GM21619 (cell line): ENCODE data around the gene TACR2.

ENCODE experiments used
- ATAC-seq: cut with Tn5 transposase; IDR thresholded peaks from one replicate; pipeline ENCODE4 v1.9.1; 2021; ENCODE audit not compliant: unreplicated experiment

The TACR2 gene

DNA sequence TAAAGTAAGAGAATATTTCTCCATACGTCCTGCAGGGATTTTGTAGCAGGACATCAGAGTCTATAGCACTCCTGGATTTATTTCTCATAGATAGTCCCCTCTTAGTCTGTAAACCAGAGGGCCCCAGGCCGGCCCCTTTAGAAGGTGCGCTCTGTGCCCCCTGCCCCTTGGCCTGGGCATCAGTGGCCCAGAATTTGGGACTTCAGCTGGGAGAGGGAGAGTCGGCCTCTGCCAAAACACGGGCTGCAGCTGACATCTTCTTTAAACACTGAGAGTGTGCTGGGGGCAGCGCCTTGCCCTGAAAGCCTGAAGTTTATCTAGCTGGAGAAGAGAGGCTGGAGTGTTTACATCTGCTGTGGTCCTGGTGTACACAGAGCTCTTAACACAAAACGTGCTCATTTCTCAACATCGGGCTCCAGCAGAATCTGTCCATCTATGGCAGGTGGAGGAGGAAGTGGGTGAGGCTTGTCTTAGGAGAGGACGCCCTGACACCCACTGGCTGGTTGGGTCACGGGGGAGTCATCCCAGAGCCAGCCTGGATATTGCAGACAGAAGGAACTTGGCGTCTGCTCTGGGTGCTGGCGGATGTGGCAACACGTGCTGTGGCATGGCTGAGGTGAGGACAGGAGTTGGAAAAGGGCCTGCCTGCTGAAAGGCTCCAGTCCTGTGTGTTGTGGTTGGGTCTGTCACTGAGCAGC is 5.0 kb upstream of the TACR2 start:
- no peak for ATAC-seq

DNA sequence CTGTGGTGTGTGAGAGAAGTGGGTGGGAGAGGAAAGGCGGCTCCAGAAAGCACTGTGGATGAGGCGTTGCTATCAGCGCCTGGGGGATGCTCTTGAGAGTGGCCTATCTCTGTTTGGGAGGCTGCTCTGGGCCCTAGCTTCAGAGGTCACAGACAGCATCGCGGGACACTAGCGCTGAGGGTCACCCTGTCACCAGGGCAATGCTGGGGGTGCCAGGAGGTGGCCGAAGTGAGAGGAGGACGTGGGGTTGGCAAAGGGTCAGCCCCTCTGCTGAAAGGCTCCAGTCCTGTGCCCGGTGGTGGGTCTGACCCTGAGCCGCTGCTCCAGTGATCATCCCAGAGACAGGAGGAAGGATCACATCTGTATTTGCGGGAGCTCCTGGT is 3.0 kb upstream of the TACR2 start:
- no peak for ATAC-seq

GRCh38 chr10:69419096-69419743 is 2.5 kb upstream of the TACR2 start:
- no peak for ATAC-seq

- no peak for ATAC-seq
These were observed 1.5 kb upstream of the TACR2 start for GRCh38 chr10:69418052-69418752.

DNA sequence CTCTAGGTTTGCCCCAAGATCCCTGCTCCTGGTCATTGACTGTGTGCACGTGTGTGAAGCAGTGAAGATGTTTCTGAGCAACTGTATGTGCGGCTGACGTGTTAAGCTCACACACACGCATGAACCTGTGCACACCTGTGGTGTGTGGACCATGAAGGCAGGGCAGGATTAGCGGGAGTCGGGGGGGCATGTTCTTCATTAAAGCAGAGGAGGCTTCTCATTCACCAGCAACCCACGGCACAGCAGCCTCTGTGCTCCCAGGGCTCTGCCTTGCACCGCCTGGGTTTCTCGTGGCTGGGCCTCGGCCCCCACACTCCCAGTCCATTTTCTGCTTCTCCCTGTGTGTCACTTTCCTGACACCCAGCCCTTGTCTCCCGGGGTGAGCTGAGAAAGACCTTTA is 824 bp upstream of the TACR2 start:
- no peak for ATAC-seq

- ATAC-seq, result no peak
These were observed 767 bp downstream of the TACR2 start for GRCh38 chr10:69415951-69416350.

- ATAC-seq, result no peak
These were observed 1.7 kb downstream of the TACR2 start for GRCh38 chr10:69415049-69415448.

DNA sequence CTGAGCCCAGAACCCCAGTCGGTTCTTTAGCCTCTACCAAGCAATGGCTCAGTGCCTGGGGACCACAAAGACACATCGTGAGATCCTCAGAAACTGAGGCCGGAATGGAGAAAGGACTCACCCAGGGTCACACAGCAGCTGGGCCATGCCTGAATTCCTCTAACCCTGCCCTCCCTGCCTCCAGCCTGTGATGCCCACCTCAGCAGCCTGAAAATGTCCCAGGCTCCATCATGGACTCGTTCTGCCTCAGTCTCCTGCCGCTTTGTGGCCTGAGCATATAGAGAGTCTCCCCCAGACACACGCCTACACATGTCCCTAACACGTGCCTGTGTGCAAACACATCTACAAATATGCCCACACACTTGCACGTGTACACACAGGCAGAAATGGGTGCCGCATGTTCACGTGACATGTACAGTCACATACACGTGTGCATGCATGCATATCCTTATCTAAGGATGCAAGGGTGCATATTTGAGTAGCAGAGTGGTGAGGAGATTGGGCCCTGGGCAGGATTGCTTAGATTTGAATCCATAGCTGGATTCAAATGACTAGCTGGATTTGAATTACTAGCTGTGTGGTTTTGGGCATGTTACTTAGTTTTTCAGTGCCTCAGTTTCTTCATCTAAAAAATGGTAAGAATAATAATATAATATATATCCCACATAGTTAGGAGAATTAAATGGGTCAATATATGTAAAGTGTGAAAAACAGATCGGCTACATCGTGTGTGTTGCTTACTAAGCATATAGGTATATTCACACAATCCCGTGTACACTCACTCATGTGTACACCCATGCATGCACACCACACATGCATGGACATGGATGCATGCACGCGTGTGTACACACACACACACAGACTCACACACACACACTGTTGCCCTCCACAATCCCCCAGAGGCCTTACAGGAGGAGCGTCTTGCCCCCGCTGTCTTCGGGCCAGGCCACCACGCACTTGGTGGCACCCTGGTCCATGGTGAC is 2.4 kb downstream of the TACR2 start:
- ATAC-seq, result no peak

DNA sequence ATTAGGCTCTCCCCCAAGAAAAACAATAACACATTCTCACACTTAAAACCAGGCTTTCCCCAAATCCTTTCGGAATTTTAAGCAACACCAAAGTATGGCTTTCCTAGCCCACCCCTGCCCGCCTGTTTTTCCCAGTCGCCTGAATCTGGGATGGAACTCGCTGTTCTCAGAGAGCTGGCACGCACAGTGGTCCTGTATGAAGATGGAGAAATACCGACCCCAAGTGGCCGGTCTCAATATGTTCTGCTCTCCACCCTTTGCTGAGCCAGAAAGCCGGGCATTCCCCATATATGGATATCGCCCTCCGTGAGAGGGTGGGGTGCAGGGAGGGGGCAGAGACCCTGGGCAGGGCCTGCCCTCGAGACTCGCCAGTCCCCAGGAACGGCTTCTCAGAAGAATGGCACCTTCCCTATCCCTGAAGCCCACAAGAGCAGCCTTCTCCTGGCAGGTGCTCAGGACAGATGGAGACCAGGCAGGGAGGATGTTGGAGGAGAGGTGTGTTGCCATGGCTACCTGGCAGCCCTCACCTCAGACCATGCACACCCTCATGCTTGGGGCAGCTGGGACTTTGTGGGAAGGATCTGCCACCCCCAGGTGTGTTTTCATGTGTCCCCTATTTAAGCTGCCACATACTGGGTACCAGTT is 3.4 kb downstream of the TACR2 start:
- no peak for ATAC-seq

GRCh38 chr10:69412232-69412790 is 4.4 kb downstream of the TACR2 start:
- ATAC-seq, result no peak

DNA sequence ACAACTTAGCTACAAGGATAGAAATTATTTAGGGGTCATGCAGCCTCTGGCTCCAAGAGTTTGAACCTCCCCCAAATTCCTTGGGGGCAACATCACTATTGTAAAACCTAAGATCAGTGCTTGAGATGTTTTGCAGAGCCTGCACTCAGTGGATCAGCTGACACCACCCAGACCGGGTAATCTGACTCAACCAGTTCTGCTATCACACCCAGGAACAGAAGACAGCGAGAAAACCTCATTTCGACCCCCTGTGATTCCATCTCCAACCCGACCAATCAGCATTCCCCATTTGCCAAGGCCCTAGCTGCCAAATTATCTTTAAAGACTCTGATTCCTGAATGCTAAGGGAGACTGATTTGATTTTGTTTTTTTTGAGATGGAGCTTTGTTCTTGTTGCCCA is 5.2 kb downstream of the TACR2 start:
- no peak for ATAC-seq

- ATAC-seq, result no peak
These were observed 6.2 kb downstream of the TACR2 start for GRCh38 chr10:69410487-69410886.

GRCh38 chr10:69409968-69410367 is 6.8 kb downstream of the TACR2 start:
- peak; percentile 43 for ATAC-seq

GRCh38 chr10:69409176-69409495 is 7.6 kb downstream of the TACR2 start:
- ATAC-seq, result no peak

DNA sequence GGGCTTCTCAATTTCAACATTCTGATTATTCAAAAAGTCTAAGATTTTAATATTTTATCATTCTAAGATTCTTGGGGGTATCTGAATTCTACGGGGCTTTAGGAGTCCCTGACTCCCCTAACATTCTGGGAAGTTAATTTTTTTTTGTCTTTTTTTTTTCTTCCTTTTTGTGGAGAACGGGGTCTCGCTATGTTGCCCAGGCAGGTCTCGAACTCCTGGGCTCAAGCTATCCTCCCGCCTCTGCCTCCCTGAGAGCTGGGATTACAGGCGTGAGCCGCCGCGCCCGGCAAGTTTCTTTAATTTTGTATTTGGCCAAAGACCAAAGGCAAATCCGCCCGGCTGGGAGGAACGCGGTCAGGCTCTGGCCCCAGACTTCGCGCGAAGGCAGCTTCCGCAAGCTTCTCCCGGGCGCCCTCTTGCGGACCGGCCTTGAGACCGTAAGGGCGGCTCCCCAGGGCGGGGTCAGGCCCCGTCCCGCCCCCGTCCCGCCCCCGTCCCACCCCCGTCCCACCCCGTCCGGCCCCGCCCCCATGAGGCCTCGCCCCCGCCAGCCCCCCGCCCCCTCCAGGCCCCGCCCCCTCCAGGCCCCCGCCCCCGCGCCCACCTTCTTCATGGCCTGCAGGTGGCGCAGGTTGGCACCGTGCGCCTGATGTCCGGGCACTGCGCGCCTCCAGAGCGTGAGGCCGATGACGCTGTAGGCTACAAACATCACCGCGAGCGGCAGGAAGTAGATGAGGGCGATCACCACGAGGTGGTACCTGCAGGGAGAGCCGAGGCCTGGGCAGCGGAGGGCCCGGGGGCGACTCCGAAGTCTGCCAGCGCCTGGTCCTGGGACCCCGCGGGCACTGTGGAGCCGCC is 8.2 kb downstream of the TACR2 start:
- peak; percentile 82 for ATAC-seq

GRCh38 chr10:69407621-69408301 is 9.0 kb downstream of the TACR2 start:
- ATAC-seq, result no peak

- ATAC-seq, result no peak
These were observed 9.7 kb downstream of the TACR2 start for GRCh38 chr10:69406816-69407580.

DNA sequence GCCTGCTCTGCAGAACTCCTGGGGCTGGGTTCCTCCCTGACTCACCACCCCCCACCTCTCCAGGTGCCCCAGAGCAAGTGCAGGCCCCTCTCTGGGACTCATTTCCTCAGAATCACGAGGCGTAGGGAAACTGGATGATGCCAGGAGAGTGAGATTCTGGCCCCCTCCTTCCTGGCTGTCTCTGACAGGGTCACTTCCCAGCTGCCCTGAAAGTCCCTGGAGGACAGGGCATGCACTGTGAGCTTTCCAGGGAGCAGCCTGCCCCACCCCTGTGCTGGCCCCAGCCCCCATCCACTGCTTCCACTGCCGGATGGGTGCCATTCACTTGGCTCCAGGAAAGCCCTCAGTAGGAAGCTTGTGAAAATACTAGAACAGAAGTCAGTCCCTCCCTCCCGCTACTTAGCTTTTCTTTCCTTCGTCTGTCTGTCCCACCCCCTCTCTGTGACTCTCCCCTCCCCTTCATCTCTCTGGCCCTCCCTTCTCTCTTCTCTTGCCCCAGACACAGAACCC is 10.4 kb downstream of the TACR2 start:
- no peak for ATAC-seq
